NCI-H2029 treated with DMSO at 0.1 percent for 48 hours (cell line): Measurements from ENCODE around the gene ANKRD33B.
"Not testable (repeated sequence)": the region's sequence is repeated elsewhere in the genome, so short reads cannot be mapped to it uniquely, and the experiment has no call there.

Experiments used
- DNase-seq: peaks from one replicate; lab custom pipeline; 2025; lab: John Stamatoyannopoulos, UW

ANKRD33B gene

DNA sequence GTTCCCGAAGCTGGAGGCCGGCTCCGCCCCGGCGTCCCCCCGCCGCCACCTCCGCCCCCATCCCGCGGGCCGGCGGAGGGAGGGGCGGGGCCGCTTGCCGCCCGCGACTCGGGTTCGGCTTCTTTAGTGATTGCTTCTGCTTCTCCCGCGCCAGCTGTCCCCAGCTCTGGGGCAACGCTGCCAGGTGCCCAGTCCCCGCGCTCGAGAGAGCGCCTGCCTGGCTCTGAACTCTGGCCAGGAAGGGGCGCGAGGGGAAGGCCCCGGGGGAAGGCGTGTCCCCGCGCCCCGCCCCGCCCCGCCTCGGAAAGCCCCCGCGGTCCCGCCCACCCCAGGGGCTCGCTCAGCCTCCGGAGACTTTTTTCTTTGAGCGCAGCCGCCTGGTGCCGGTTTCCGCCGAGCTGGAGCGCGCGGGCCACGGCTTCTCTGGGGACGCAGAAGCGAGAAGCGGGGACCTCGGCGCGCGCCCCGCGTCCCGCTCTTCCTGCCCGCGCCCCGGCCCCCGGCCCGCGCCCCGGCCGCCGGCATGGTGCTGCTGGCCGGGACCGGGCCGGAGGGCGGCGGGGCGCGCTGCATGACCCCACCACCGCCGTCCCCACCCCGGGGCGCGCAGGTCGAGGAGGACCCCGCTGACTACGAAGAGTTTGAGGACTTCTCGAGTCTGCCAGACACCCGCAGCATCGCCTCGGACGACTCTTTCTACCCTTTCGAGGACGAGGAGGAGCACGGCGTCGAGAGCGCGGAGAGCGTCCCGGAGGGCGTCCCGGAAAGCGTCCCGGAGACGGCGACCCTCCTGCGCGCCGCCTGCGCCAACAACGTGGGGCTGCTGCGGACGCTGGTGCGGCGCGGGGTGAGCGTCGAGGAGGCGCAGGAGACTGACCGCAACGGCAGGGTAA lies at the start of gene ANKRD33B:
Gene ANKRD33B (plus strand): TSS at position 126 of the 893 bp plus-strand sequence. CDS start 398 bp downstream, at position 524.
- no peak for DNase-seq

DNA sequence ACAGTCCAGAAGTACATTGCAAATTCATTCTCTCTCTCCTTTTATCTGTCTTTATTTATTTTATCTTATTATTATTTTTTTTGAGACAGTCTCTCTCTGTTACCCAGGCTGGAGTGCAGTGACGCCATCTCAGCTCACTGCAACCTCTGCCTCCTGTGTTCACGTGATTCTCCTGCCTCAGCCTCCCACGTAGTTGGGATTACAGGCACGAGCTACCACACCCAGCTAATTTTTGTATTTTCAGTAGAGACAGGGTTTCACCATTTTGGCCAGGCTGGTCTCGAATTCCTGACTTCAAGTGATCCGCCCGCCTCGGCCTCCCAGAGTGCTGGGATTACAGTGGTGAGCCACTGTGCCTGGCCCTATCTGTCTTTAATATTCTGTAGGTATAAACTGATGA lies 49.3 kb upstream of the ANKRD33B start:
- DNase-seq = not testable (repeated sequence)

GRCh38 chr5:10515492-10515891 lies 48.4 kb upstream of the ANKRD33B start:
- DNase-seq = no peak

DNA sequence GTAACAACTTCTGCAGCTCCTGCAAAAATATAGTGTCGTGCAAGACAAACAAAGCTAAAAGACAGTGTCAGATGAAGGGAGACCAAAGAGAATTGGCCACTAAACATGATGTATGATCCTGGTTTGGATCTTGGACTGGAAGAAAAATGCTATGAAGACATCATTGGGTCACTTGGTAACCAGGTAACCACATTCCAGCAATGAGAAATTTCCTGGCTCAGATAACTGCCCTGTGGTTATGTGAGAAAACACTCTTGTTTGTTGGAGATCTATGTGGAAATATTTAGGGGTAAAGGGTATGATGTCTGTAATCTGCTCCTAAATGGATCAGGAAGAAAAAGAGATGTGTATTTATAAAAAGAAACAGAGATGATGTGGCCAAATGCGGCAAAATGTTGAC lies 45.5 kb upstream of the ANKRD33B start:
- no peak for DNase-seq

- no peak for DNase-seq
Observed at GRCh38 chr5:10519729-10520128, 44.1 kb upstream of the ANKRD33B start.

- DNase-seq = no peak
Observed at GRCh38 chr5:10520706-10521105, 43.2 kb upstream of the ANKRD33B start.

- no peak for DNase-seq
Observed at GRCh38 chr5:10521466-10522223, 42.2 kb upstream of the ANKRD33B start.

DNA sequence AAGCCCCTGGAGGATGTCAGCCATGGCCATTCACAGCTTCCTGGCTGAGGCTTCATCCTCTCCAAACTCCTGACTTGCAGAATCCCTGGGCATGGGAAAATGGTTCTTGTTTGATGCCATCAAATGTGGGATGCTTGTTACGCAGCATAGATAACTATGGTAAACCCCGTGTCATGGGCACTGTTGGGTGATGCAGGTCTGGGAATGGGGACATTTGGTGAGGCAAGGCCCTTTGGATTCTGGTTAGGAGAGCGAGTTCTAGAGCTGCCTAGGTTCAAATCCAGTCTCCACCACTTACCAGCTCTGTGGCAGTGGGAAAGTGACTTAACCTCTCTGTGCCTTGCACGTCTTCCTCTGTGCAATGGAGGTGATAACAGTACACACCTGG lies 41.7 kb upstream of the ANKRD33B start:
- DNase-seq = no peak

GRCh38 chr5:10524376-10525123 lies 39.3 kb upstream of the ANKRD33B start:
- no peak for DNase-seq

DNA sequence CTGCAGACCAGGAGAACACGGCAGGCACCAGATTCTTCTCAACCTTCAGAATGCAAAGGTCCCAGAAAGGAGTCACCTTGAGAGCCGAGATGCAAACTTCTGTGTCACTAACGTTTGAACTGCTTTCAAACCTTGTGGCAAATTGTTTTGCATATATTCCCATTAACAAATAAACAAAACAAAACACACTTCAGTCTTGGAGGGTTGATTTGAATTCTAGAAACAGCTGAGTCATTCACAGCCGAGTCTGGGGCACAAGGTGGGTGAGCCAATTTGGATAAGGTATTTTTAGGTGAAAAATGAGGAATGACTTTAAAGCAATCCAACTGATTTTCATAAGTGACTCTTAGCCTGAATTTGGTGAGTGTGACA lies 38.8 kb upstream of the ANKRD33B start:
- no peak for DNase-seq

DNA sequence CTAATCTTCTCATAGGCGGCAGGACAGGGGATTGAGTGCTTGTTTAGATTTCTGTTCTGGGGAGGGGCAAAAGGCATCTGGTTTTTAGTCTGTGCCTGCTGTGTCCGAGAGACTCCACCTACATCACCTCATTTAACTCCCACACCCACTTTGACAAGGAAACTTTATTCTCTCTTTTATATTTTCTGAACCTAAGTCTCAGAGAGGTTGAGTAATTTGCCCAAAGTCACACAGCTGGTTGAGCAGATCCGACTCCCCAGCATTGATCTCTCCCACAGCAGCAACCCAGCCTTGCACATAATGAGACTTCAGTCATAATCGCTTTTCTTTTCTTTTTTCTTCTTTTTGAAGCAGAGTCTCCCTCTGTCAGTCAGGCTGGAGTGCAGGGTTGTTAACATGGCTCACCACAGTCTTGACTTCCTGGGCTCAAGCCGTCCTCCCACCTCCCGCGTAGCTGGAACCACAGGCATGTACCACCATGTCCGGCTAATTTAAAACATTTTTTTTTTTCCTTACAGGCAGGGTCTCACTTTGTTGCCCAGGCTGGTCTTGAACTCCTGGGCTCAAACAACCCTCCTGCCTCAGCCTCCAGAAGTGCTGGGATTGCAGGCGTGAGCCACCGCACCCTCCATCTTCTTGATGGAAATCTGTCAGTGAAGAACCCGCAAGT lies 36.5 kb upstream of the ANKRD33B start:
- no peak for DNase-seq

- DNase-seq = no peak
Observed at GRCh38 chr5:10528056-10528816, 35.6 kb upstream of the ANKRD33B start.

- no peak for DNase-seq
Observed at GRCh38 chr5:10528827-10529226, 35.0 kb upstream of the ANKRD33B start.

DNA sequence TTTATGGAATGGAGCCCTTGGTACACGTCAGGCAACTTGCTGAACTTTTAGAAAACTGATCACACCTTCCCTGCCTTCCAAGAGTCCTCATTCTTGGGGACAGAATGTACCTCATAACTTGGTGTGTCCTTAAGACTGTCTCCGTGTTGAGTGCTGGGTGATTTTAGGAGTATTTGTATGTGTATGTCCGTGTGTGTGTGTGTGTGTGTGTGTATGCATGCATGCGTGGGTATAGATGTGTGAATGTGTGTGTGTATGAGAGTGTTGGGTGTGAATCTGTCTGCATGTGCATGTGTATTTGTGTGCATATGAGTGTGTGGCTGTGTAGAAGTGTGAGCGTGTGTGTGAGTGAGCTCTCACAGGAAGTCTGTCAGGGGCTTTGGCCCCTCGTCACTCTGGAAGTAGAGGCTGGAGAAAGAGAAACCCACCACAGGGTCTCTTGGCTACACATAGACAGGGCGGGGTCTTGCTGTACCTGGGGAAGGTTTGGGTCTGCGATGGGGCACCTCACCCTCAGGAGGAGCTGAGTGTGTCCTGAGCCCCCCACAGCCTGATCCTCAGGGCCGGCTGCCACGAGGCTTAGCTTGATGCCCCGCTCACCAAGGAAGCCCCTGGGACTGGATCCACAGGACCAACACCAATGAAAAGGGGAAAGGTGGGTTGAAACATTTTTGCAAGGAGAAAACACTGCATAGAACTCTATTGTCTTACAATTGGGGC lies 33.1 kb upstream of the ANKRD33B start:
- no peak for DNase-seq

DNA sequence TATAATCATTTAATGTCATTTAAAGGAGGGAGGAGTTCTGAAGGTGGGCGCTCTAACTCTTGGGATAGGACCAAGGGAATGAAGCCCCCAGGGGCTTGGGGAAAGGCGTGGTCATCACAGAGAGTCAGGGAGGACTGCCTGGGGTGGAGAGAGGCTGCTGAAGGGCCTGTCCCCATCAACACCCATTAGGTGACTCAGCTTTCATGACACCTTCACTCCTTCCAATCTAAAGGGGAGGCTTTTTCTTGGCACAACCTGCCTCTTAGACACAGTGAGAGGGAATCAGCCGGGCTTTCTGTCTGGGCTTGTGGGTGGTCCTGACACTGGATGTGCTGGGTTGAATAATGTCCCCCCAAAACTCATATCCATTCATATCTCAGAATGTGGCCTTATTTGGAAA lies 31.4 kb upstream of the ANKRD33B start:
- DNase-seq = no peak

DNA sequence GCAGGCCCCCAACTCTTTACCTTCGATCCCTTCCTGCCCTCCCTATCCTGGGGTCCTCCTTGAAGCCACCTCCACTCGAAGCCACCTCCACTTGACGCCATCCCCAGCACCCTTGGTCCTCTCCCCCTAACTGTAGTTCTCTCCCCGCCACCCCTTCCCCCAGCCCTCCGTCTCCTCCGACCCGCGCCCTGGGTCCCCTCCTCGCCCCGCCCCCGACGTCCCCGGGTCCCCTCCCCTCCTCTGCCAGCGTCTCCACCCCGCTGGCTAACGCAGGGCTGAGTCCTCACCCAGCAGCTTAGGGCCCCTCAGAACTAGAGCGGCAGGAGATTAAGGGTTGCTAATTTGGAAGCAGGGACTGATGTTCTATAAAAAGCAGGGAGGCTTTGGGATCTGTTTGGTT lies 30.6 kb upstream of the ANKRD33B start:
- no peak for DNase-seq

- no peak for DNase-seq
Observed at GRCh38 chr5:10534561-10535530, 29.0 kb upstream of the ANKRD33B start.

DNA sequence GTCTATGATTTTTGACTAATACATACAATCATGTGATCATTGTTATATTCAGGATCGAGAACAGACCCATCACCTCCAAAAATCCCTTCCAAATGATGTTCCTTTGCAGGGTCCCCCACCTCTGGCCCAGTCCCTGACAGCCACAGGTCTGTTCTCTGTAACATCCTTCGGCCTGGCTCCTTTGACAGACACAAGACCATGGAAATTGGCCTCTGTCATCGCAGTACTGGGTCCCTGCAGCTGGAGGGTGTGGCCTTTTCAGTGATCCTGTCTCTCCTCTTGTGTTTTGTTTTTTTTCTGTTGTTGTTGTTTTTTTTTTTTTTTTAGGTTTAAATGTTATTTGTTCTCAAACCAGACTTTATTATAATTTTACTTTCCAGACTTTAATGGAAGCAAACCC lies 27.4 kb upstream of the ANKRD33B start:
- DNase-seq = no peak

DNA sequence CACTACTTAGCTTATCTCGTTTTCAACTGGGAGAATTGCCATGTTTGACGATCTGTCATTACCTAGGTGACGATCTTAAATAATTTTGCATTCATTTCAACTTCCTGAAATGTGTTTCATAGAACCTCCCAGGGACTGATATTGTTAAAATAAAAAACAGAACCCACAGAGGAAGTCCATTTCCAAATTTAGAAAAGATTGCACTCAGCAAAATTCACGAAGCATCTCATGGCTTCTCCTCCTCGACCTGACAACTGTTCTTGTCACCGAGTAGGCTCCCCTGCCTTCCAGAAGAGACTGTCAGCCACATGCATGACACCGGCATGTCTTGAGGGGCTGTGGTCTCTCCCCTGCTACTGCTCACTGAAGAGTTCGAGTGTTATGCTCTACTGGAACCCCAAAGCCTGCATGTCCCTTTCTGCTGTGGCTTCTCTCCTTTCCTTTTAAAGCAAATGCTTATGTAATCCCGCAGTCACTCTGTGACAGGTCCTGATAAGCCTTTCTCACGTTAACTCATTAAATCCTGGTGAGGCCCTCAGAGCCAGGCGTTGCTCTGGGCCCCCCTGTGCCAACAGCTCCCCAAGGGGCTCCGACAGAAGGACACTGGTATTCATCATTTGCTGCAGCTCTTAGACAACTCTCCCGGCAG lies 26.8 kb upstream of the ANKRD33B start:
- DNase-seq = no peak
